NB4 (cell line): Measurements from ENCODE around the gene METTL23.

ENCODE experiments used
- CTCF ChIP-seq: IDR thresholded peaks from one replicate; pipeline ENCODE4 v1.5.1; 2012; ENCODE audit warnings: low read depth, low read length
- POLR2A ChIP-seq: IDR thresholded peaks from 2 replicates; pipeline ENCODE4 v1.6.1; 2011; ENCODE audit warnings: mild to moderate bottlenecking; ENCODE audit not compliant: insufficient read length; ENCODE audit errors: extremely low read depth
- TF ChIP-seq, protein P1 (sequence below): IDR thresholded peaks from 2 replicates; pipeline ENCODE4 v1.6.1; 2011; ENCODE audit warnings: low read depth, low read length

- TF ChIP-seq CTCF = no peak
- no peak for TF ChIP-seq POLR2A
- TF ChIP-seq, protein P1, sequence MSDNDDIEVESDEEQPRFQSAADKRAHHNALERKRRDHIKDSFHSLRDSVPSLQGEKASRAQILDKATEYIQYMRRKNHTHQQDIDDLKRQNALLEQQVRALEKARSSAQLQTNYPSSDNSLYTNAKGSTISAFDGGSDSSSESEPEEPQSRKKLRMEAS = no peak
Observed at GRCh38 chr17:76753061-76753961, 26.7 kb downstream of the METTL23 start.
